ENCODE data around the gene C12orf76.
"Not testable (repeated sequence)": the region's sequence is repeated elsewhere in the genome, so short reads cannot be mapped to it uniquely, and the experiment has no call there.

Gene C12orf76

GRCh38 chr12:110048242-110049027 is at the start of gene C12orf76:
Gene C12orf76 (minus strand): TSS chr12:110048522. CDS start chr12:110048495, 27 bp downstream.
- H3K4me3 ChIP-seq (ENCODE audit: control insufficient read depth, low read depth, low read length): peak within 1 kb of the TSS; percentile 80
- no peak for TF ChIP-seq CTCF (conservative IDR thresholded peaks at IDR 0.05; ENCODE audit: control insufficient read depth, insufficient read depth, low read depth, low read length)
- DNase-seq (ENCODE audit: low read depth): peak; percentile 98

GRCh38 chr12:110093631-110094311 is 45.4 kb upstream of the C12orf76 start:
- no peak for TF ChIP-seq CTCF (conservative IDR thresholded peaks at IDR 0.05; ENCODE audit: control insufficient read depth, insufficient read depth, low read depth, low read length)
- no peak overlapping the region for H3K4me3 ChIP-seq (ENCODE audit: control insufficient read depth, low read depth, low read length)
- DNase-seq (ENCODE audit: low read depth): no peak

DNA sequence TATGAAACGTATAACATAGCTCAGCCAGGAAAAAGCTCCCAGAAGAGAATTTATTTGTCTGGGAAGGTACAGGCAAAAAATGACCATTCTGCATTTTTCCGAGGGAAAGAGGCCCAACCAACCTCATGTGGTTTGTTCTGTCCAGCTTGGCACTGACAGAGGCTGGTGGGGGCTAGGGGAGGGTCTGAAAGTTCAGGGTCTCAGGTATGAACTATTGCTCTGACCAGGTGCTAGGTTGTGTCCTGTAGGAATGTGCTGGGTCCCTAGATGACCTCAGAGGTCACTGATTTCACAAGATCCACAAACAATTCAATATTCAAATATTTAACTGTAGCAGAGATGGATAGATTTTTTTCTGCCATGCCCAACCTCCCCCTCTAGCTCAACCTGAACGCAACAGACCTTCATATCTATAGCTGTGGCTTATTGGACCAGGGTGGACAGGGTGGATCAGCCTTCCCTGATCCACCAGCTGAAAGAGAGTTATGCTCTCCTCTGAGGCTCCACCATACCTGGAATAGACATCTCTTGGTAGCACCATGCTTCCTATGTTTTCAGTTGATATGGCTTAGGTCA is 42.9 kb upstream of the C12orf76 start:
- no peak overlapping the region for H3K4me3 ChIP-seq (ENCODE audit: control insufficient read depth, low read depth, low read length)
- TF ChIP-seq CTCF (conservative IDR thresholded peaks at IDR 0.05; ENCODE audit: control insufficient read depth, insufficient read depth, low read depth, low read length): no peak
- DNase-seq (ENCODE audit: low read depth): no peak

DNA sequence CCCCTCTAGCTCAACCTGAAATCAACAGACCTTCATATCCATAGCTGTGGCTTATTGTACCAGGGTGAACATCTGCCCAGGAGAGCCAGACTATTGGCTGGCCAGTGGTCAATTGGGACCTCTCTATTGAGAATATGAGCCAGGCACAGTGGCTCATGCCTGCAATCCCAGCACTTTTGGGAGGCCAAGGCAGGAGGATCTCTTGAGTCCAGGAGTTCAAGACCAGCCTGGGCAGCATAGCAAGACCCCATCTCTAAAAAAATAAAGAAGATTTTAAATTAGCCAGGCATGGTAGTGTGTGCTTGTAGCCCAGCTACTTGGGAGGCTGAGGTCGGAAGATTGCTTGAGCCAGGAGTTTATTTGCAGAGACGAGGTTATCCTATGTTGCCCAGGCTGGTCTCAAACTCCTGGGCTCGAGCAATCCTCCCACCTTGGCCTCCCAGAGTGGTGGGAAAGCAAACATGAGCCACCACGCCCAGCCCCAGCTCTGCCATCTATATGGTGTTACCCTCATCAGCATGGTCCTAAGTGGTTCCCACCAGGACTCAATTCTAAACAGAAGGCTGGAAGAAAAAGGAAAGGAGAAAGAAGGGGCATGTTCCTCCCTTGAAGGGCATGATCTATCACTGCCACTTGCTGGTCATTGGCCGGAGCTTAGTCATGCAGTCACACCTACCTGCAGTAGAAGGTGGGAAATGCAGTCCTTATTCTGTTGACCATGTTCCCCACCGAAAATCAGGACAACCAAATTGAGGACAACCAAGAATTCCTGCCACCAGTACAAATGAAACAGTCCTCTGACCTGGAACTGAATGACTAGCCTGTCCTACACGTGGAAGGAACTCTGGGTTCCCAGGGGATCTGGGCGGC is 42.2 kb upstream of the C12orf76 start:
- no peak for DNase-seq (ENCODE audit: low read depth)
- no peak overlapping the region for H3K4me3 ChIP-seq (ENCODE audit: control insufficient read depth, low read depth, low read length)
- no peak for TF ChIP-seq CTCF (conservative IDR thresholded peaks at IDR 0.05; ENCODE audit: control insufficient read depth, insufficient read depth, low read depth, low read length)

GRCh38 chr12:110088936-110089335 is 40.6 kb upstream of the C12orf76 start:
- TF ChIP-seq CTCF (conservative IDR thresholded peaks at IDR 0.05; ENCODE audit: control insufficient read depth, insufficient read depth, low read depth, low read length): no peak
- no peak overlapping the region for H3K4me3 ChIP-seq (ENCODE audit: control insufficient read depth, low read depth, low read length)
- no peak for DNase-seq (ENCODE audit: low read depth)

DNA sequence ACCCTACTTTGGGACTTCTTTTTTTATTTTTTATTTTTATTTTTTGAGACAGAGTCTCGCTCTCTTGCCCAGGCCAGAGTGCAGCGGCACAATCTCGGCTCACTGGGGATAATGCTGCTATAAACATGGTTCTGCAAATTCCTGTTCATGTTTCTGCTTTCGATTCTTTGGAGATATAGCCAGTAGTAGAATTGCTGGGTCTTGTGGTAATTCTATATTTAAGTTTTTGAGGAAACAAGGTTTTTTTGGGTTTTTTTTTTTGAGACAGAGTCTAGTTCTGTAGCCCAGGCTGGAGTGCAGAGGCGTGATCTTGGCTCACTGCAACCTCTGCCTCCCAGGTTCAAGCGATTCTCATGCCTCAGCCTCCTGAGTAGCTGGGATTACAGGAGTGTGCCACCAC is 39.9 kb upstream of the C12orf76 start:
- DNase-seq (ENCODE audit: low read depth); H3K4me3 ChIP-seq (ENCODE audit: control insufficient read depth, low read depth, low read length): not testable (repeated sequence)

Measured in fibroblast of mammary gland (primary cell).